SK-N-SH treated with all-trans-retinoic acid at 6 μM for 48 hours (cell line): Measurements from ENCODE around the gene SLC22A1.

Experiments
- ATAC-seq: fragments of 200-7000 bp; cut with Tn5 transposase; 3 replicates; pipeline ENCODE4 v1.9.1; 2020; ENCODE audit warnings: mild to moderate bottlenecking, moderate library complexity
- ARNTL ChIP-seq: fragments of 450-650 bp; formaldehyde crosslinking; IDR thresholded peaks from 2 replicates; pipeline ENCODE4 v1.5.0; 2020; ENCODE audit warnings: low read depth, mild to moderate bottlenecking, moderate library complexity, borderline replicate concordance
- BACH2 ChIP-seq: fragments of 250-450 bp; sonication (Bioruptor Pico); IDR thresholded peaks from 2 replicates; pipeline ENCODE4 v1.9.0; 2021; ENCODE audit warnings: mild to moderate bottlenecking, borderline replicate concordance
- CSDC2 ChIP-seq: fragments of 250-450 bp; sonication (Bioruptor Pico); IDR thresholded peaks from 2 replicates; pipeline ENCODE4 v1.5.0; 2020; ENCODE audit warnings: mild to moderate bottlenecking, moderate library complexity
- ESRRG ChIP-seq: fragments of 250-450 bp; sonication (Bioruptor Pico); IDR thresholded peaks from 2 replicates; pipeline ENCODE4 v1.6.1; 2021; ENCODE audit warnings: mild to moderate bottlenecking
- GLIS3 ChIP-seq: fragments of 250-450 bp; sonication (Bioruptor Pico); IDR thresholded peaks from 2 replicates; pipeline ENCODE4 v1.5.0; 2020; ENCODE audit warnings: mild to moderate bottlenecking, moderate library complexity
- ISL1 ChIP-seq: fragments of 250-450 bp; sonication (Bioruptor Pico); IDR thresholded peaks from 2 replicates; pipeline ENCODE4 v2.1.2; 2022; ENCODE audit warnings: mild to moderate bottlenecking, moderate library complexity
- OSR1 ChIP-seq: fragments of 250-450 bp; sonication (Bioruptor Pico); IDR thresholded peaks from 2 replicates; pipeline ENCODE4 v1.8.0; 2022; ENCODE audit warnings: moderate library complexity, mild to moderate bottlenecking, inconsistent platforms
- POU6F1 ChIP-seq: fragments of 250-450 bp; sonication (Bioruptor Pico); IDR thresholded peaks from 2 replicates; pipeline ENCODE4 v1.8.0; 2021; ENCODE audit warnings: low read depth, mild to moderate bottlenecking, moderate library complexity, borderline replicate concordance
- PPARA ChIP-seq: fragments of 250-450 bp; sonication (Bioruptor Pico); IDR thresholded peaks from 2 replicates; pipeline ENCODE4 v1.5.0; 2020; ENCODE audit warnings: mild to moderate bottlenecking, borderline replicate concordance
- RARB ChIP-seq: fragments of 250-450 bp; sonication (Bioruptor Pico); IDR thresholded peaks from 2 replicates; pipeline ENCODE4 v1.8.0; 2021; ENCODE audit warnings: mild to moderate bottlenecking, moderate library complexity
- SNAI2 ChIP-seq: fragments of 250-450 bp; sonication (Bioruptor Pico); IDR thresholded peaks from 2 replicates; pipeline ENCODE4 v1.5.0; 2020; ENCODE audit warnings: mild to moderate bottlenecking, moderate library complexity
- TCF4 ChIP-seq: fragments of 250-450 bp; sonication (Bioruptor Pico); IDR thresholded peaks from 2 replicates; pipeline ENCODE4 v1.8.0; 2021; ENCODE audit warnings: mild to moderate bottlenecking, moderate library complexity, borderline replicate concordance
- TOX ChIP-seq: fragments of 250-450 bp; sonication (Bioruptor Pico); IDR thresholded peaks from 2 replicates; pipeline ENCODE4 v1.8.0; 2021; ENCODE audit warnings: mild to moderate bottlenecking, moderate library complexity, borderline replicate concordance
- TSHZ2 ChIP-seq: fragments of 250-450 bp; sonication (Bioruptor Pico); IDR thresholded peaks from 2 replicates; pipeline ENCODE4 v1.5.0; 2020; ENCODE audit warnings: mild to moderate bottlenecking, moderate library complexity
- ZC3H10 ChIP-seq: fragments of 250-450 bp; sonication (Bioruptor Pico); IDR thresholded peaks from 2 replicates; pipeline ENCODE4 v1.5.1; 2021; ENCODE audit warnings: mild to moderate bottlenecking, moderate library complexity
- ZFP3 ChIP-seq: fragments of 250-450 bp; sonication (Bioruptor Pico); IDR thresholded peaks from 2 replicates; pipeline ENCODE4 v1.5.0; 2020; ENCODE audit warnings: mild to moderate bottlenecking, moderate library complexity
- ZFP30 ChIP-seq: fragments of 450-650 bp; formaldehyde crosslinking; IDR thresholded peaks from 2 replicates; pipeline ENCODE4 v1.5.0; 2022; ENCODE audit warnings: mild to moderate bottlenecking, moderate library complexity
- ZNF565 ChIP-seq: fragments of 450-650 bp; formaldehyde crosslinking; conservative IDR thresholded peaks from 2 replicates; pipeline ENCODE4 v1.5.0; 2020; ENCODE audit warnings: low read depth, mild to moderate bottlenecking, moderate library complexity
- ZNF70 ChIP-seq: fragments of 450-650 bp; formaldehyde crosslinking; IDR thresholded peaks from 2 replicates; pipeline ENCODE4 v1.5.0; 2020; ENCODE audit warnings: mild to moderate bottlenecking, moderate library complexity
- ZNF8 ChIP-seq: fragments of 450-650 bp; formaldehyde crosslinking; IDR thresholded peaks from 2 replicates; pipeline ENCODE4 v1.5.0; 2020; ENCODE audit warnings: mild to moderate bottlenecking, moderate library complexity
- TF ChIP-seq, protein P1 (sequence below): fragments of 250-450 bp; sonication (Bioruptor Pico); IDR thresholded peaks from 2 replicates; pipeline ENCODE4 v1.5.1; 2020; ENCODE audit warnings: low read depth, mild to moderate bottlenecking, moderate library complexity
- TF ChIP-seq, protein P2 (sequence below): fragments of 250-450 bp; sonication (Bioruptor Pico); IDR thresholded peaks from 2 replicates; pipeline ENCODE4 v1.8.0; 2020; ENCODE audit warnings: mild to moderate bottlenecking, moderate library complexity, borderline replicate concordance

SLC22A1 gene

DNA sequence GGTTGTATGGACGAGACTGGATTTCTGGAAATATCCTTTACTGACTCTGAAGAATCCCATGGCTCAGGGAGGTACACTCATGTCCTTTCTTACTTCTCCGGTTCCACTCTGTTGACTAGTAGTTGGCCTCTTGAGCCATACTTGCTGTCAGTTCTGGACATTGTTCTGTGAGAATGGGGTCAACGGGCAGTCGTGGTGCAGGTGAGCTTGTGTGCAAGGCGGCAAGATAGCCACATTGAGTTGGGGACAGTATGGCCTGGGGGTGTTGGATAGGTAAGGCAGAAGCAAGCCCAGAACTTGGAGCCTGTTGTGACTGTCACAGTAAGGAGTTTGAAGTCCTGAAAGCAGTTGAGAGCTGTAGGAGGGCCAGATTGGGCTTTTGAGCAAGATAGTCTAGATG, 13.5 kb upstream of the SLC22A1 start:
- no peak for ATAC-seq
- no peak for TF ChIP-seq ZFP3 (CRISPR knock-in tag)
- no peak for TF ChIP-seq SNAI2 (CRISPR knock-in tag)
- no peak for TF ChIP-seq ZNF8 (CRISPR knock-in tag)
- TF ChIP-seq PPARA: no peak
- TF ChIP-seq TCF4 (CRISPR knock-in tag): no peak
- no peak for TF ChIP-seq ZFP30
- no peak for TF ChIP-seq OSR1 (CRISPR knock-in tag)
- TF ChIP-seq TSHZ2 (CRISPR knock-in tag): no peak
- TF ChIP-seq BACH2 (CRISPR knock-in tag): no peak
- TF ChIP-seq, protein P1, sequence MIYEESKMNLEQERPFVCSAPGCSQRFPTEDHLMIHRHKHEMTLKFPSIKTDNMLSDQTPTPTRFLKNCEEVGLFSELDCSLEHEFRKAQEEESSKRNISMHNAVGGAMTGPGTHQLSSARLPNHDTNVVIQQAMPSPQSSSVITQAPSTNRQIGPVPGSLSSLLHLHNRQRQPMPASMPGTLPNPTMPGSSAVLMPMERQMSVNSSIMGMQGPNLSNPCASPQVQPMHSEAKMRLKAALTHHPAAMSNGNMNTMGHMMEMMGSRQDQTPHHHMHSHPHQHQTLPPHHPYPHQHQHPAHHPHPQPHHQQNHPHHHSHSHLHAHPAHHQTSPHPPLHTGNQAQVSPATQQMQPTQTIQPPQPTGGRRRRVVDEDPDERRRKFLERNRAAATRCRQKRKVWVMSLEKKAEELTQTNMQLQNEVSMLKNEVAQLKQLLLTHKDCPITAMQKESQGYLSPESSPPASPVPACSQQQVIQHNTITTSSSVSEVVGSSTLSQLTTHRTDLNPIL (CRISPR knock-in tag): no peak
- no peak for TF ChIP-seq GLIS3 (CRISPR knock-in tag)
- no peak for TF ChIP-seq TOX (CRISPR knock-in tag)
- TF ChIP-seq, all 23 proteins: peak for 0

DNA sequence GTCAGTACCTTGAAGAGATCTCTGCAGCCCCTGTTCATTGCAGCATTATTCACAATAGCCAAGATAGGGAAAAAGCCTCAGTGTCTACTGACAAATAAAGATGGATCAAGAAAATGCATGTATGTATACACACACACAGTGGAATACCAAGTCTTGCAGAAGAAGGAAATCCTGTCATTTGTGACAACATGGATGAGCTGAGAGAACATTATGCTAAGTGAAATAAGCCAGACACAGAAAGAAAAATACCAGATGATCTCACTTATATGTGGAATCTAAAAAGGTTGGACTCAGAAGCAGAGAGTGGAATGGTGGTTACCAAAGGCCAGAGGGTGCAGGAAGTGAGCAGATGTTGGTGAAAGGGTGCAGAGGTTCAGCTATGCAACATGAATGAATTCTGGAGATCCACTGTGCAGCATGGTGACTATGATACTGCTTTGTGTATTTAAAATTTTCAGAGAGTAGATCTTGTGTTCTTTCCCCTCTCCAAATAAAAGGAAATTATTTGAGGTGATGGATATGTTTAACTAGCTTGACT, 11.0 kb upstream of the SLC22A1 start:
- ATAC-seq: peak; percentile 24; the same call in 2 of the 3 replicates
- TF ChIP-seq ESRRG (no peak), SNAI2 (CRISPR knock-in tag) (no peak), GLIS3 (CRISPR knock-in tag) (no peak), RARB (CRISPR knock-in tag) (no peak), PPARA (no peak), TSHZ2 (CRISPR knock-in tag) (no peak), ZFP30 (no peak), ZC3H10 (no peak), TOX (CRISPR knock-in tag) (no peak), CSDC2 (CRISPR knock-in tag) (no peak), ZNF70 (CRISPR knock-in tag) (no peak), POU6F1 (CRISPR knock-in tag) (no peak), BACH2 (CRISPR knock-in tag) (no peak), ZNF565 (CRISPR knock-in tag) (no peak), ZFP3 (CRISPR knock-in tag) (no peak), ARNTL (CRISPR knock-in tag) (no peak), ISL1 (CRISPR knock-in tag) (no peak), ZNF8 (CRISPR knock-in tag) (no peak)
- TF ChIP-seq, protein P2, sequence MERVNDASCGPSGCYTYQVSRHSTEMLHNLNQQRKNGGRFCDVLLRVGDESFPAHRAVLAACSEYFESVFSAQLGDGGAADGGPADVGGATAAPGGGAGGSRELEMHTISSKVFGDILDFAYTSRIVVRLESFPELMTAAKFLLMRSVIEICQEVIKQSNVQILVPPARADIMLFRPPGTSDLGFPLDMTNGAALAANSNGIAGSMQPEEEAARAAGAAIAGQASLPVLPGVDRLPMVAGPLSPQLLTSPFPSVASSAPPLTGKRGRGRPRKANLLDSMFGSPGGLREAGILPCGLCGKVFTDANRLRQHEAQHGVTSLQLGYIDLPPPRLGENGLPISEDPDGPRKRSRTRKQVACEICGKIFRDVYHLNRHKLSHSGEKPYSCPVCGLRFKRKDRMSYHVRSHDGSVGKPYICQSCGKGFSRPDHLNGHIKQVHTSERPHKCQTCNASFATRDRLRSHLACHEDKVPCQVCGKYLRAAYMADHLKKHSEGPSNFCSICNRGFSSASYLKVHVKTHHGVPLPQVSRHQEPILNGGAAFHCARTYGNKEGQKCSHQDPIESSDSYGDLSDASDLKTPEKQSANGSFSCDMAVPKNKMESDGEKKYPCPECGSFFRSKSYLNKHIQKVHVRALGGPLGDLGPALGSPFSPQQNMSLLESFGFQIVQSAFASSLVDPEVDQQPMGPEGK: no peak
- TF ChIP-seq, protein P1 (CRISPR knock-in tag): no peak
